KMS-11 (cell line): Measurements from ENCODE around the gene GNA12.
"Not testable (repeated sequence)": the region's sequence is repeated elsewhere in the genome, so short reads cannot be mapped to it uniquely, and the experiment has no call there.

Experiments
- H2AFZ ChIP-seq: fragments of 200-600 bp; sonication (generic); 2 replicates; pipeline ENCODE4 v1.6.1; 2016; ENCODE audit warnings: antibody characterized with exemption, mixed run types, low read depth
- H3K27ac ChIP-seq: fragments of 200-600 bp; sonication (generic); 2 replicates; pipeline ENCODE4 v1.6.1; 2016; ENCODE audit warnings: mild to moderate bottlenecking, mixed run types
- H3K27me3 ChIP-seq: fragments of 200-600 bp; sonication (generic); 2 replicates; pipeline ENCODE4 v1.6.1; 2017; ENCODE audit warnings: mild to moderate bottlenecking, low read depth, mixed run types, moderate library complexity; ENCODE audit not compliant: insufficient read depth
- H3K36me3 ChIP-seq: fragments of 200-600 bp; sonication (generic); 2 replicates; pipeline ENCODE4 v1.6.1; 2017; ENCODE audit warnings: mild to moderate bottlenecking, mixed run types; ENCODE audit not compliant: insufficient read depth
- H3K4me1 ChIP-seq: fragments of 200-600 bp; sonication (generic); 2 replicates; pipeline ENCODE4 v1.6.1; 2016; ENCODE audit warnings: mild to moderate bottlenecking, low read depth, mixed run types; ENCODE audit not compliant: poor library complexity, severe bottlenecking
- H3K4me2 ChIP-seq: fragments of 200-600 bp; sonication (generic); 2 replicates; pipeline ENCODE4 v1.7.0; 2016; ENCODE audit warnings: mild to moderate bottlenecking, mixed run types
- H3K4me3 ChIP-seq: fragments of 200-600 bp; sonication (generic); IDR thresholded peaks from 2 replicates; pipeline ENCODE4 v1.6.1; 2017; ENCODE audit warnings: low read depth, low read length, mixed read lengths; ENCODE audit not compliant: insufficient read depth
- H3K79me2 ChIP-seq: fragments of 200-600 bp; sonication (generic); 2 replicates; pipeline ENCODE4 v1.6.1; 2016; ENCODE audit warnings: low read depth, mixed run types; ENCODE audit not compliant: insufficient read depth
- H3K9ac ChIP-seq: fragments of 200-600 bp; sonication (generic); 2 replicates; pipeline ENCODE4 v1.6.1; 2016; ENCODE audit warnings: mild to moderate bottlenecking, mixed run types
- H4K20me1 ChIP-seq: fragments of 200-600 bp; sonication (generic); 2 replicates; pipeline ENCODE4 v1.6.1; 2016; ENCODE audit warnings: mild to moderate bottlenecking, mixed run types; ENCODE audit not compliant: insufficient read depth
- CTCF ChIP-seq: fragments of 200-600 bp; sonication (generic); conservative IDR thresholded peaks from 2 replicates; pipeline ENCODE4 v1.6.1; 2017; ENCODE audit warnings: low read depth, mild to moderate bottlenecking, antibody characterized with exemption, low read length, moderate library complexity, mixed read lengths

The GNA12 gene

GRCh38 chr7:2724453-2725177, 119.5 kb downstream of the GNA12 start:
- no peak for TF ChIP-seq CTCF
- no peaks in the 10 kb centered on the region for H4K20me1 ChIP-seq
- H3K4me3 ChIP-seq: no peak overlapping the region
- no peaks in the 10 kb centered on the region for H3K27me3 ChIP-seq
- no peak overlapping the region for H3K27ac ChIP-seq
- no peak overlapping the region for H2AFZ ChIP-seq
- H3K36me3 ChIP-seq: no peaks in the 10 kb centered on the region; the same call in 1 of the 2 replicates
- H3K9ac ChIP-seq: no peak overlapping the region
- no peak overlapping the region for H3K4me2 ChIP-seq
- no peaks in the 10 kb centered on the region for H3K79me2 ChIP-seq
- no peaks in the 10 kb centered on the region for H3K4me1 ChIP-seq

- H3K4me1 ChIP-seq, H3K27me3 ChIP-seq, H3K36me3 ChIP-seq, H3K4me2 ChIP-seq, H4K20me1 ChIP-seq, H3K27ac ChIP-seq, H3K9ac ChIP-seq, H2AFZ ChIP-seq, H3K4me3 ChIP-seq, H3K79me2 ChIP-seq: not testable (repeated sequence)
Measured at GRCh38 chr7:2724036-2724435, 120.1 kb downstream of the GNA12 start.

- Histone ChIP-seq H3K9ac (no peak overlapping the region), H3K4me1 (no peaks in the 10 kb centered on the region), H2AFZ (no peak overlapping the region), H3K27me3 (no peaks in the 10 kb centered on the region), H3K4me3 (no peak overlapping the region), H4K20me1 (no peaks in the 10 kb centered on the region), H3K27ac (no peak overlapping the region), H3K36me3 (no peaks in the 10 kb centered on the region; the same call in 1 of the 2 replicates), H3K4me2 (no peak overlapping the region), H3K79me2 (no peaks in the 10 kb centered on the region)
- TF ChIP-seq CTCF: no peak
Measured at GRCh38 chr7:2723138-2723850, 120.8 kb downstream of the GNA12 start.

- Histone ChIP-seq H3K27ac (no peak overlapping the region), H3K4me2 (no peak overlapping the region), H3K9ac (no peak overlapping the region), H3K79me2 (no peaks in the 10 kb centered on the region), H3K4me1 (peaks cover under 1% of the 10 kb centered on the region), H4K20me1 (no peaks in the 10 kb centered on the region), H3K27me3 (no peaks in the 10 kb centered on the region), H3K36me3 (no peaks in the 10 kb centered on the region; the same call in 1 of the 2 replicates), H2AFZ (no peak overlapping the region), H3K4me3 (no peak overlapping the region)
- no peak for TF ChIP-seq CTCF
Measured at GRCh38 chr7:2722591-2722990, 121.5 kb downstream of the GNA12 start.

GRCh38 chr7:2721842-2722241, 122.3 kb downstream of the GNA12 start:
- H3K27me3 ChIP-seq: no peaks in the 10 kb centered on the region
- no peak for TF ChIP-seq CTCF
- no peak overlapping the region for H3K4me2 ChIP-seq
- H3K4me1 ChIP-seq: peaks cover 8% of the 10 kb centered on the region
- no peak overlapping the region for H2AFZ ChIP-seq
- no peak overlapping the region for H3K9ac ChIP-seq
- H3K27ac ChIP-seq: no peak overlapping the region
- no peaks in the 10 kb centered on the region; the same call in 1 of the 2 replicates for H3K36me3 ChIP-seq
- no peaks in the 10 kb centered on the region for H4K20me1 ChIP-seq
- H3K4me3 ChIP-seq: no peak overlapping the region
- no peaks in the 10 kb centered on the region for H3K79me2 ChIP-seq
